Nephron (organoid): ENCODE results near the gene LRPAP1.
"Not testable (repeated sequence)": the region's sequence is repeated elsewhere in the genome, so short reads cannot be mapped to it uniquely, and the experiment has no call there.

Experiments
- H3K27ac Mint-ChIP-seq, 3 experiments: 2 replicates each; pipeline ENCODE4 v1.8.0; 2020; ENCODE audit warnings: mixed read lengths in 3 of 3, mild to moderate bottlenecking in 2 of 3, moderate library complexity in 1 of 3
- H3K27me3 Mint-ChIP-seq: 2 replicates; pipeline ENCODE4 v1.8.0; 2021; ENCODE audit warnings: low read depth, mild to moderate bottlenecking, moderate library complexity, mixed read lengths
- H3K36me3 Mint-ChIP-seq: 2 replicates; pipeline ENCODE4 v1.8.0; 2020; ENCODE audit warnings: low read depth, mixed read lengths
- H3K4me1 Mint-ChIP-seq: 2 replicates; pipeline ENCODE4 v1.8.0; 2020; ENCODE audit warnings: mixed read lengths
- H3K4me3 Mint-ChIP-seq, 3 experiments: 2 replicates each; pipeline ENCODE4 v1.8.0; 2020; ENCODE audit warnings: mild to moderate bottlenecking in 3 of 3, mixed read lengths in 3 of 3, moderate library complexity in 2 of 3
- H3K9me3 Mint-ChIP-seq: 2 replicates; pipeline ENCODE4 v1.8.0; 2020; ENCODE audit warnings: mixed read lengths
- CTCF ChIP-seq, 3 experiments: fragments of 200-600 bp; sonication (generic); IDR thresholded peaks; one replicate each; pipeline ENCODE4 v1.5.0; 2021; ENCODE audit warnings: antibody characterized with exemption in 3 of 3; ENCODE audit not compliant: unreplicated experiment in 3 of 3

The LRPAP1 gene

DNA sequence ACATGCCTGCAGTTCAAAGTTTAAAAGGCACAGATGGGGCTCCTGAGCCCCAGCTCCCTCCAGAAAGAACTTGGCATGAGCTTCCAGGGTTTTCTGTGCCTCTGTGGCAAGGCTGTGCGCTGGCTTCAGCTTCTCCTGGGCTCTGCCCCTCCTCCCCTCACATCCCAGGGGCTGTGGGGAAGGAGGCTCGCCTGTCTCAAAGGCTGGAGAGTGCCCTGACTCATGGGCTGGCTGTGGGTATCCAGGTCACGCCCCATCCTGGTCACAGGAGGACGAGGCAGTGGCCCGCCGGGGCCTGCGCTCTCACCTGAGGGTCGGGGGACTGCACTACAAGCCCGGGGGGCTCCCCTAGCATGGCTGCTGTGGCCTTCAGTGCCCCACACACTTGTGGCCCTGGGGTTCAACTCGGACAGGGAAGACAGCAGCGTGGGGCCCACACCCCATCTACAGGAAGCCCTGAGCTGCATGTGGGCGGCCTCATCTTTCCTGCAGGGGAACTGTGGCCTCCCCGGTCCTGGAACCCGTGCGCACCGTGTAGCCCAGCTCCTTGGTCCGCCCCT lies 17.9 kb downstream of the LRPAP1 start:
- Mint-ChIP-seq H3K4me1 (no peaks in the 10 kb centered on the region), H3K36me3 (peaks cover 57% of the 10 kb centered on the region), H3K27ac (no peak overlapping the region), H3K9me3 (no peaks in the 10 kb centered on the region), H3K27me3 (no peaks in the 10 kb centered on the region), H3K4me3 (no peak overlapping the region)
- no peak for TF ChIP-seq CTCF (IDR thresholded peaks at IDR 0.05; ENCODE audit: unreplicated experiment in 3 of 3)

DNA sequence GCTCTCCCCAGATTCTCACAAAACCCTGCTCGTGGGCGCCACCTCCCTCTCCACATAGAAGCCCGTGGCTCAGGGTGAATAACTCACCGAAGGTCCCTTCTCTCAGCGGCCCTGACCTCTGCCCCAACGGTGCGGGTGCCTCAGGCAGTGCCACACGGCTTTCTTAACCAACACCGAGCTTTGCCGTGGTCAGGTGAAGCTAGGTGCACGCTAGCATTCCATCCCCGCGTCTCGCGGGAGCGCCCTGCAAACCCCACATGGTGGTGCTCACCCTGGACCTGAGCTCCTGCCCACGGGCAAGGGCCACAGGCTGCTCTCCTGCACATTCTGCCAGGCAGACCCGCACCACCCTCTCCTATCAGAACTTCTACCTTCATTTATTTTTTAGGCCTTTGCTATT lies 18.4 kb downstream of the LRPAP1 start:
- H3K4me1 Mint-ChIP-seq = no peaks in the 10 kb centered on the region
- peaks cover 59% of the 10 kb centered on the region for H3K36me3 Mint-ChIP-seq
- H3K27ac Mint-ChIP-seq = no peak overlapping the region
- no peaks in the 10 kb centered on the region for H3K9me3 Mint-ChIP-seq
- no peak overlapping the region for H3K4me3 Mint-ChIP-seq
- no peak for TF ChIP-seq CTCF (IDR thresholded peaks at IDR 0.05; ENCODE audit: unreplicated experiment in 3 of 3)
- H3K27me3 Mint-ChIP-seq = no peaks in the 10 kb centered on the region

- Mint-ChIP-seq H3K36me3 (peaks cover 67% of the 10 kb centered on the region), H3K4me1 (no peaks in the 10 kb centered on the region), H3K27me3 (no peaks in the 10 kb centered on the region), H3K9me3 (no peaks in the 10 kb centered on the region), H3K4me3 (no peak overlapping the region), H3K27ac (no peak overlapping the region)
- no peak for TF ChIP-seq CTCF (IDR thresholded peaks at IDR 0.05; ENCODE audit: unreplicated experiment in 3 of 3)
These were observed 19.5 kb downstream of the LRPAP1 start for GRCh38 chr4:3512719-3513118.

DNA sequence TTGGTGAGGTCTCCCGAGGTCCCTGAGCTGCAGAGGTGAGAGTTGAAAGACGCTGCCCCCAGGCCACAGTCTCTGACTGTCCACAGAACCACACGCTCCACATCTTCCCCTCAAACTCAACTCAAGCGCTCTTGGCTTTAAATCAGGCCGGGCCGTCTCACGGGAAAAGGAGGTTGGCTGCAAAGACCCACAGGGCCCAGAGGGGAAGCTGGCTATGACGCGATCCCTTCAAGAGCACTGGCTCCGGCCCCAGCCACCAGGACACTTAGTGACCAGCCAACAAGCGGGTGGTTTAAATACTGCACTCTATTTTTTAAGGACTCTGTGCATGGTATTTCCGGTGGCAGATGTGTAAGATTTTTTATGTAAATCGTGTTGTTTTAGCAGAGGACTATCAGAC lies 19.9 kb downstream of the LRPAP1 start:
- Mint-ChIP-seq H3K4me1 (no peaks in the 10 kb centered on the region), H3K9me3 (no peaks in the 10 kb centered on the region), H3K36me3 (peaks cover 69% of the 10 kb centered on the region), H3K4me3 (no peak overlapping the region), H3K27me3 (no peaks in the 10 kb centered on the region), H3K27ac (no peak overlapping the region)
- TF ChIP-seq CTCF (IDR thresholded peaks at IDR 0.05; ENCODE audit: unreplicated experiment in 3 of 3) = no peak

DNA sequence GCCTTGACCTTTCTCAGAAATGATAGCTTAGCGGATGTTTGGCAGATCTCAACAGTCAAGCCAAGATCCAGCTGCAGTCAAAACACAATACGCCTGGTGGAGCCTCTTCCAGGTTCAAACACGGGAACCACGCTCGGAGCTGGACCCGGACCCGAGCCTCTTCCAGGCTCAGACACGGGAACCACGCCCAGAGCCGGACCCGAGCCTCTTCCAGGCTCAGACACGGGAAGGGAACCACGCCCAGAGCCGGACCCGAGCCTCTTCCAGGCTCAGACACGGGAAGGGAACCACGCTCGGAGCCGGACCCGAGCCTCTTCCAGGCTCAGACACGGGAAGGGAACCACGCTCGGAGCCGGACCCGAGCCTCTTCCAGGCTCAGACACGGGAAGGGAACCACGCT lies 20.6 kb downstream of the LRPAP1 start:
- H3K4me3 Mint-ChIP-seq, H3K9me3 Mint-ChIP-seq, H3K4me1 Mint-ChIP-seq, H3K27me3 Mint-ChIP-seq, H3K27ac Mint-ChIP-seq: not testable (repeated sequence)
- peaks cover 74% of the 10 kb centered on the region for H3K36me3 Mint-ChIP-seq

DNA sequence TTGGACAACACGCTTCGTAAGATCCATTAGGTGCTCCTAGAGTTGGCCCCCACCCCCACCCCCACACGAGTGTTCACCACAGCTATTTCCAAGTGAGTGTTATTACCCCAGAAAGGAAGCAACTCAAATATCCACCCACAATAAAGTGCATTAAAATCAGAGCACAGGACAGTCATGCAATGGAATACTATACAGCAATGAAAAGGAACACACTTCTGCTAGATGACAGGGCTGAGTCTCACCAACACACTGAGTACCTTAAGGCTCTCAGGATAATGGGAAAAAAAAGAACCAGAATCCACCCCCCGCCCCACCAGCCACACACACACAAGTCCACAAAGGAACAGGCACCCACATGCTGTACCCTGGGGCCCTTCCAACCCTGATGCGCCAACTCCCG lies 21.0 kb downstream of the LRPAP1 start:
- H3K27ac Mint-ChIP-seq = no peak overlapping the region
- no peak overlapping the region for H3K4me3 Mint-ChIP-seq
- peaks cover 74% of the 10 kb centered on the region for H3K36me3 Mint-ChIP-seq
- H3K27me3 Mint-ChIP-seq = no peaks in the 10 kb centered on the region
- H3K9me3 Mint-ChIP-seq = no peaks in the 10 kb centered on the region
- no peaks in the 10 kb centered on the region for H3K4me1 Mint-ChIP-seq
- no peak for TF ChIP-seq CTCF (IDR thresholded peaks at IDR 0.05; ENCODE audit: unreplicated experiment in 3 of 3)
